HG02571 (cell line): ENCODE measurements around the gene PSMB11.

Source experiments
- ATAC-seq: cut with Tn5 transposase; IDR thresholded peaks from one replicate; pipeline ENCODE4 v1.9.1; 2021; ENCODE audit warnings: mild to moderate bottlenecking, moderate library complexity; ENCODE audit not compliant: unreplicated experiment

PSMB11 gene

GRCh38 chr14:23040100-23040499 is 1.9 kb upstream of the PSMB11 start:
- no peak for ATAC-seq

DNA sequence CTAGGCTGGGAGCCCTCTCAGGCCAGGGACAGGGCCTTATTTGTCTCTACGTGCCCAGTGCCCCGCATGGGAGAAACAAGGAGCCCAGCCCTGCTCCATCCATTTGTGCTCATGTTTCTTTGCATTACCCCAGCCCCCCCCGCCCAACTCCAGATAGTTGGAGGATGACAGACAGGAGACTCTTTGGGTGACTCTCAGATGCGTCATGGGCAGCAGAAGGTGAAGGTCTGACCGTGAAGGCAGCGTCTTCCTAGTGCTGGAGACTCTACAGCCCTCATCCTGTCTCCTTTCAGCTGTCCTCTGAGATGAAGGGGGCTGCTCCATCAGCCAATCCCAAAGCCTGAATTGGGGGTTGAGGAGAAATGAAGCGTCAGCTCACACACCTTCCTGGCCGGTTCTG is 283 bp upstream of the PSMB11 start:
- no peak for ATAC-seq

DNA sequence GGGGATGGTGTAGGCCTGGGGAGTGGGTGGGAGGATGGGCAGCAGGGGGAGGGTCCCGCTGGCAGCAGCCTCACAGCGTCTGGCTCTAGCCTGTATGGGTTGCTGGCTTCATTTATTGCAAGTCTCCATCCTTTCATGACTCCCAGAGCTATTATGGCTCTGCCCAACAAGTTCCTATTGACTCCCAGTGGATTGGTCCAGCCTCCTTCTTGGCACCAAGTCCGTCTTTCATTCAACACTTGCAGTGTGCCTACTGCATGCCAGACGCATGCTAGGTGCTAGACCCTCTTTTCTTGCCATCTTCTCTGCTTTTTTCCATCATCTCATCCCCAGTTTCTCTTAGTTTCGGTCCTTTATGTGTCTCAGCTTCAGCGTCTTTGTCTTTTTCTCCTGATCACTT is 1.1 kb downstream of the PSMB11 start:
- ATAC-seq, result no peak

DNA sequence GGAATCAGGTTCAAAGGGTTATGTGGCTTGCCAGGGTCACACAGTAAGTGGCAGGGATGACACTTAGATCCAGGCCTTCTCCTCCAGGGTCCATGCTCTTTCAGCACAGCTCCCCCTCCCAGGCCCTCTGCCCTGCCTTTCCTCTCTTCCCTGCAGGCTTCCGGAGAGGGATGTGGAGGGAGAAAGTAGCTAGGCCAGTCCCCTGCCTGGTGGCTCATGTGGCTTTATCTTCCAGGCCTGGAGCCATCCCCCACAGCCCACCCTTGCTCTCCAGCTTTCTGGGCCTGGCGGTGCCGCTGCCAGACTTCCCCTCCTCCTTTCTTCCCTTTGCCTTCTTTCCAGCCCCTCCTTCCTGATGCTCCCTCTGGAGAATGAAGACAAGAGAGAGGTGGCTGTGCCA is 1.7 kb downstream of the PSMB11 start:
- no peak for ATAC-seq

GRCh38 chr14:23044840-23045239 is 2.8 kb downstream of the PSMB11 start:
- ATAC-seq, result no peak

DNA sequence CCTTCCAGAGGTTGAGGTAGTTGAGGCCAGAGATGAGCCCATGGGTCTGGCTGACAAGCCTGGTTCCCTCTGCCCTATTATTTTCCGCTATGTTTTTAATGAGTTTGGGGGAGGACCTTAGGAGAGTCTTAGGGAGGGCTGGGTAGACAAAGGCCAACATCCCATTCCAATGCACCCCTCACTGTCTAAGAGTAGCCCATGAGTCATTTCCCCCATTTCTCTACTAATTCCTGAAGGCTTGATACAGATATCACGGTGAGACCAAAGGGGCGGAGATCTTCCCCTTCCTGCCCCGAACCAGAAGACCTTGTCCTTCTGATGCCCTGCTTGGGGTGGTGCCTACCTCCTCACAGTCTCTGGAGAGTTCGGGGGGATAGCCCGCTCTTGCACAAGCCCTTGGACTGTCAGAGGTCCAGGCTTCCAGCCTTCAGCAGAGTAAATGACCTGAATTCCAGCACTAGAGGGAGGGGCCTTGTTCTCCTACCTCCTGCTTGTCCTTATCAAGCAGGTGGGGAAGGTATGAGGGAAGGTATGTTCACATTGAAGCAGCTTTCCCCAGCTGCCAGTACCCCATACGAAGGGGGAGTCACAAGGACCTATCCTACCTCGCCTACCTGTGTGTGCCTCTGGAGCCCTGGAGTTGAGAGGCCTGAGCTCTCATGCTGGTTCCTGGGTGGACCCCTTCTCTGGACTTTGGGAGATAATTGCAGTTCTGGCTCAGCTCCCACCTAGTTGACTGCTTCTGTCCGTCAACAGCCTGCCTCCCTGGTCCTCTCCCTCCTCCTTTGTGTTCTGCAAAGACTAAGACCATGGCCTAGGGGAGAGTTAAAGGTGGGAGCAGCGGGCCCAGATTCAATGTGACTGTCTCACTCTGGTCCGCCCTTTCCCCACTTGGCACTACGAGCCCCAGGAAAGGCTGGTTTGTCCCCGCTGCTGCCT is 3.7 kb downstream of the PSMB11 start:
- ATAC-seq, result no peak

GRCh38 chr14:23047034-23047634 is 5.1 kb downstream of the PSMB11 start:
- ATAC-seq, result no peak

GRCh38 chr14:23047751-23048693 is 6.0 kb downstream of the PSMB11 start:
- no peak for ATAC-seq

DNA sequence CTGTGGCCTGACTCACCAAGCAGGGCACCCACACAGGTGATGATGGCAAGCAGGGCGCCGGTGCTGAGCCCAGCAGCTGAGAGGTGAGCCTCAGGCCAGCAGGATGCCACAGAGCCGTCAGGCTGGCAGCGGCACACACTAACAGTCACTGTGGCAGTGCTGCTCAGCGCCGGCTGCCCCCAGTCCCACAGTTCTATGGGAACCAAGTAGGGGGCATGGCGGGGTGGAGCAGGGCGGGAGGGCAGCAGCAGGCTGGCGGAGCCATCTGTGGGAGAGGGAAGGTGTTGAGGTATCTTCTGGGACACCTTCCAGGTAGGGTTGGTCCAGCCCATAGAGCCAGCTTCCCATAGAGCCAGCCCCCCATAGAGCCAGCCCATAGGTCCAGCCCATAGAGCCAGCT is 7.0 kb downstream of the PSMB11 start:
- no peak for ATAC-seq

- no peak for ATAC-seq
Observed at GRCh38 chr14:23051141-23052057, 9.4 kb downstream of the PSMB11 start.

DNA sequence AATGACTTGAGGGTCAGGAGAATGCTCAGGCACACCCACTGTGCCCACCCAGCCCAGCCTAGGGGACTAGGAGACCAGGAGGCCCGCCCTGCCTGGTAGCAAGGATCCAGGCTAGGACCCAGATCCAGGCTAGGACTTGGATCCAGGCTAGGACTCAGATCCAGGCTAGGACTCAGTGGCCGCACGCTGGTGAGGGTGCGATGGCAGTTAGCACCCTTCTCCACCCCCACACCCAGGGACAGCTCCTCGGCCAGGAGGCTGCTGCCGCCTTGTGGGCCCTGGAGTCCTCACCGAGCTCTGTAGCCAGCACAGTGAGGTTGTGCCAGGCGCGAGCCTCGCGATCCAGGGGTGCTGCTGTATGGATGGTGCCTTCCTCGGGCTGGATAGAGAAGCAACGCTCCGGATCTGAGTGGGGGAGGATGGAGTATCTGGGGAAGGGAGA is 10.2 kb downstream of the PSMB11 start:
- ATAC-seq, result no peak

DNA sequence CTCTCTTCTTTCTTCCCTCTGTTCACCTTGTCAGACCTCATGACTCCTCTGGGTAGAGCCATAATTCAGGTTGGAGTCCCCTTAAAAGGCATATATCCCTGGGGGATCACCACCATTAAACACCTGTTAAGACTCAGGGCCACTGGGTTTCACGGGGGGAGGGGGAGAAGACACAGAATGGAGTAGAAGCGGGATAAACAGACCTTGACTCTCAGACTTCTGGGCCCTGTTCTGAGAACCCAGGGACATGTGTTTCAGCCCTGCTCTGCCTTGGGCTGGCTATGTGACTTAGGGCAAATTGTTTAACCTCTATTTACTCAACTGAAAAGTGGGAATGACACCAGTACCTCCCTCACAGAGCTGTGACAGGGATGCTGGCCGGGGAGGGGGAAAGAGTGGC is 10.7 kb downstream of the PSMB11 start:
- ATAC-seq, result no peak

- ATAC-seq, result no peak
Observed at GRCh38 chr14:23053426-23053825, 11.4 kb downstream of the PSMB11 start.

- ATAC-seq, result no peak
Observed at GRCh38 chr14:23054000-23054811, 12.2 kb downstream of the PSMB11 start.

- no peak for ATAC-seq
Observed at GRCh38 chr14:23055147-23055550, 13.1 kb downstream of the PSMB11 start.

GRCh38 chr14:23055621-23056144 is 13.7 kb downstream of the PSMB11 start:
- no peak for ATAC-seq

GRCh38 chr14:23056145-23056955 is 14.3 kb downstream of the PSMB11 start:
- ATAC-seq, result peak; percentile 55
